Measurements from ENCODE around the gene TNFRSF13B.

GRCh38 chr17:16920628-16921020 is 51.3 kb downstream of the TNFRSF13B start:
- no peak for TF ChIP-seq CTCF (IDR thresholded peaks at IDR 0.05; ENCODE audit: low read depth, low read length)
- TF ChIP-seq EZH2phosphoT487 (IDR thresholded peaks at IDR 0.05; ENCODE audit: low read depth) = no peak

Data from OCI-LY3 (cell line).